K562 (cell line): ENCODE measurements around the gene KIAA1614. TPM values are rescaled to one million over a fixed set of nuclear protein-coding genes. Genes with fewer than 3 reads are reported as not detected.
A peak's percentile ranks its signal among the peaks of the same experiment; 100 is the strongest.

Experiments used
- ATAC-seq: fragments of 200-7000 bp; cut with Tn5 transposase; 3 replicates; pipeline ENCODE4 v1.9.1; 2020; ENCODE audit warnings: moderate library complexity
- BruUV-seq: library from RNA; stranded (reverse); fragments of 400-500 nt; replicated peaks from 2 replicates; lab custom pipeline; 2021; lab: Mats Ljungman, UMichigan
- CTCF ChIA-PET: fragments of 300-600 bp; formaldehyde crosslinking; extraction: SDS; loops from one replicate; lab custom pipeline; 2021; ENCODE audit warnings: low intra/inter-chr PET ratio; lab: Yijun Ruan, JAX
- POLR2A ChIA-PET: fragments of 300-600, 350-650 bp; sonication (Branson Sonifier 250); formaldehyde crosslinking; extraction: SDS; loops from one replicate; lab custom pipeline; 2021; ENCODE audit warnings: antibody characterized with exemption, inconsistent platforms; lab: Yijun Ruan, JAX
- DNase-seq, 4 experiments: peaks; one replicate each; pipeline versions ENCODE4 v3.0.0 to v3.0.0-alpha.2; 2011 to 2018; ENCODE audit warnings: low spot score in 3 of 4, mixed read lengths in 3 of 4; ENCODE audit errors: extremely low read depth in 1 of 4
- FAIRE-seq: peaks from 2 replicates; lab custom pipeline; 2011; peaks lifted over from hg19 to GRCh38; lab: Jason Lieb, UNC
- H2AFZ ChIP-seq: 2 replicates; pipeline ENCODE4 v1.6.0; 2011; ENCODE audit warnings: low read depth, low read length, control low read depth, inconsistent platforms
- H3K27ac ChIP-seq: fragments of 200-600 bp; 3 replicates; pipeline ENCODE4 v1.8.0; 2011; ENCODE audit warnings: low read depth, mild to moderate bottlenecking, control low read depth, inconsistent platforms, low read length, moderate library complexity, mixed read lengths; ENCODE audit errors: extremely low read depth
- H3K27me3 ChIP-seq, 2 experiments: fragments of 300-600 bp in 1 of 2; 2 replicates in 1 of 2; 3 replicates in 1 of 2; pipeline versions ENCODE4 v1.6.0 to v1.8.0; 2011; ENCODE audit warnings: inconsistent platforms in 2 of 2, low read length in 2 of 2, mild to moderate bottlenecking in 1 of 2, mixed read lengths in 1 of 2, moderate library complexity in 1 of 2; ENCODE audit not compliant: control insufficient read depth in 2 of 2, insufficient read depth in 2 of 2
- H3K36me3 ChIP-seq: fragments of 300-600 bp; 3 replicates; pipeline ENCODE4 v1.8.0; 2011; ENCODE audit warnings: mild to moderate bottlenecking, low read length, inconsistent platforms; ENCODE audit not compliant: control insufficient read depth, insufficient read depth
- H3K4me1 ChIP-seq, 2 experiments: fragments of 200-600 bp in 1 of 2; replicated peaks in 1 of 2; 2 replicates in 1 of 2; 3 replicates in 1 of 2; pipeline versions ENCODE4 v1.5.1 to v1.8.0; 2011; ENCODE audit warnings: inconsistent platforms in 2 of 2, low read length in 2 of 2, mild to moderate bottlenecking in 1 of 2, mixed read lengths in 1 of 2, moderate library complexity in 1 of 2; ENCODE audit not compliant: control insufficient read depth in 2 of 2, insufficient read depth in 2 of 2
- H3K4me2 ChIP-seq: 2 replicates; pipeline ENCODE4 v1.6.1; 2011; ENCODE audit warnings: low read length, control low read depth, inconsistent platforms, mixed read lengths; ENCODE audit not compliant: insufficient read depth
- H3K4me3 ChIP-seq: fragments of 200-600 bp; sonication (generic), shearing (Covaris generic); 2 replicates; pipeline ENCODE4 v1.5.1; 2016; ENCODE audit warnings: control low read depth, inconsistent platforms
- H3K79me2 ChIP-seq: fragments of 200-600 bp; 3 replicates; pipeline ENCODE4 v1.8.0; 2011; ENCODE audit warnings: low read length, inconsistent platforms; ENCODE audit not compliant: control insufficient read depth, insufficient read depth
- H3K9ac ChIP-seq, 2 experiments: 2 replicates each; pipeline versions ENCODE4 v1.6.0 to v1.6.1; 2011; ENCODE audit warnings: low read depth in 2 of 2, low read length in 2 of 2, control low read depth in 1 of 2, inconsistent platforms in 1 of 2, mild to moderate bottlenecking in 1 of 2, mixed read lengths in 1 of 2; ENCODE audit not compliant: insufficient read depth in 1 of 2
- H3K9me1 ChIP-seq: one replicate; pipeline ENCODE4 v1.6.0; 2011; ENCODE audit warnings: inconsistent platforms, mild to moderate bottlenecking, low read length, moderate library complexity; ENCODE audit not compliant: control insufficient read depth, insufficient read depth
- H3K9me3 ChIP-seq: replicated peaks from 2 replicates; pipeline ENCODE4 v1.5.1; 2011; ENCODE audit warnings: low read depth, low read length, inconsistent platforms; ENCODE audit not compliant: control insufficient read depth, insufficient read depth
- H4K20me1 ChIP-seq: replicated peaks from 2 replicates; pipeline ENCODE4 v1.6.1; 2011; ENCODE audit warnings: low read length, inconsistent platforms, mixed read lengths; ENCODE audit not compliant: control insufficient read depth, insufficient read depth
- ETV1 ChIP-seq: fragments of 450-650 bp; conservative IDR thresholded peaks from 2 replicates; pipeline ENCODE4 v1.6.1; 2016; ENCODE audit warnings: missing genetic modification characterization, control low read depth, low read depth, missing compliant biosample characterization
- FOXJ3 ChIP-seq: sonication (generic); formaldehyde crosslinking; IDR thresholded peaks from 2 replicates; pipeline ENCODE4 v1.4.0; 2020; ENCODE audit warnings: mild to moderate bottlenecking, missing genetic modification reagents
- HNRNPL ChIP-seq: fragments of 200-400 bp; formaldehyde crosslinking; IDR thresholded peaks from 2 replicates; pipeline ENCODE4 v1.6.1; 2017; ENCODE audit warnings: low read depth, mild to moderate bottlenecking, low read length
- KLF10 ChIP-seq: fragments of 250-450 bp; sonication (Bioruptor Pico); IDR thresholded peaks from 2 replicates; pipeline ENCODE4 v1.6.1; 2021; ENCODE audit warnings: matching md5 sums
- NFXL1 ChIP-seq: fragments of 450-650 bp; formaldehyde crosslinking; IDR thresholded peaks from 2 replicates; pipeline ENCODE4 v1.4.0; 2021; ENCODE audit warnings: mild to moderate bottlenecking
- PML ChIP-seq: IDR thresholded peaks from 2 replicates; pipeline ENCODE4 v1.6.1; 2012; ENCODE audit warnings: low read length, inconsistent platforms
- POLR2A ChIP-seq: fragments of 450-650 bp; conservative IDR thresholded peaks from 2 replicates; pipeline ENCODE4 v1.6.1; 2016
- SETDB1 ChIP-seq: IDR thresholded peaks from one replicate; pipeline ENCODE4 v1.6.1; 2012; ENCODE audit warnings: low read length, control low read depth, inconsistent platforms
- SRSF1 ChIP-seq: fragments of 200-400 bp; formaldehyde crosslinking; IDR thresholded peaks from 2 replicates; pipeline ENCODE4 v1.6.1; 2017; ENCODE audit warnings: mild to moderate bottlenecking, low read depth, low read length, moderate library complexity
- XRCC3 ChIP-seq: fragments of 450-650 bp; IDR thresholded peaks from 2 replicates; pipeline ENCODE4 v1.6.1; 2017; ENCODE audit warnings: mild to moderate bottlenecking, moderate library complexity
- ZNF778 ChIP-seq: fragments of 450-650 bp; formaldehyde crosslinking; IDR thresholded peaks from 2 replicates; pipeline ENCODE4 v1.4.0; 2020; ENCODE audit warnings: mild to moderate bottlenecking, moderate library complexity
- WGBS: fragments of 100-300 bp; shearing (Covaris generic); methylation state at CpG from one replicate; pipeline ENCODE4 v1.1.6; 2016; ENCODE audit warnings: low coverage, mixed read lengths; ENCODE audit not compliant: insufficient coverage; ENCODE audit errors: missing lambda C conversion rate; 5-methylcytosine and 5-hydroxymethylcytosine counted together
- in situ Hi-C: fragments of 300-500 bp; cut with MboI; formaldehyde crosslinking; loops from 4 replicates; pipeline ENCODE4 v1.15.0; 2018; ENCODE audit warnings: inconsistent platforms, mixed read lengths
- intact Hi-C: fragments of 100-400 bp; cut with micrococcal nuclease; formaldehyde crosslinking; loops from 2 replicates; pipeline ENCODE4 v1.14.2; 2022
- polyA plus RNA-seq, 8 experiments: library from polyadenylated mRNA; depleted of rRNA in 4 of 8; stranded (reverse) in 5 of 8; unstranded in 3 of 8; fragments of >200 nt; fragmentation: Nextera tagmentation in 2 of 8; fragmentation: Illumina TruSeq in 1 of 8; extraction: Ambion mirVana in 2 of 8; extraction: Trizol in 1 of 8; gene quantifications; 2 replicates each; pipeline versions ENCODE4 v1.2.1 to v1.2.3, GENCODE V29; 2011 to 2014; ENCODE audit warnings: inconsistent platforms in 1 of 8, missing spikeins in 1 of 8
- total RNA-seq, 7 experiments: library from RNA; depleted of rRNA in 6 of 7; stranded (reverse); fragments of >200 nt in 6 of 7; fragmentation: Illumina TruSeq in 2 of 7; extraction: Trizol in 2 of 7; gene quantifications; 2 replicates each; pipeline versions ENCODE4 v1.2.1 to v1.2.3, GENCODE V29; 2011 to 2021; ENCODE audit warnings: low replicate concordance in 1 of 7

KIAA1614 gene
- total and polyA plus RNA-seq, 9 of the 15 experiments (the other 6 are each of a cell fraction or from before 2014, with no cell fraction given), result 0.01 to 1.1 (median 0.15) TPM; not detected in 1

DNA sequence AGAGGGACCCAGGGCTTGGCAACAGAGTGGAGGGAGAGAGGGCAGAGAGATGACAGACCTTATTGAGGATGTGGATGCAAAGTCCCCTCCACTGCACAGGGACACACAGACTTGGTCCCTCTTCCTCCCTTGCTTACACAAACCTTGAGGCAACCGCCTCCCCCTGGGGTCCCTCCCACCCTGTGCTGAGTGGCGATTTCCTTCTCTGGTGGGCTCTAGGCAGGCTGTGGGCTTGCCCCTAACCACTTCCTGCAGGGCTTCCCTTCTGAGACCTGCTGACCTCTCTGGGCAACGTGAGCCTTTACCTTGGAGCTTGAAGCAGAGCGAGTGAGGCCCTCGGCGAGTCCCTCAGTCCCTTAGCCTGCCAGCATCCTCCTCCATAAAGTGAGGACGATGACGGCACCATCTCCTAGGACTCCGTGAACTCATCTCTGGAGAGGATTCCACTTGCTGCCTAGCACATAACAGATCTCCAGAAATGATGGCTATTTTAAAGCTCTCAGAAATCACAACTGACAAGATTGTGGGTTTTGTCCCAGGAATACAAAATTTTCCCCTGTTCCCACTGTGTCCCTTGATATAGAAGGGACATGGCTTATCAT, 25.0 kb downstream of the KIAA1614 start:
- no peak for TF ChIP-seq SRSF1
- POLR2A ChIA-PET, result interaction anchor here (1.0 kb wide), 1 partner anchor 10 kb away, joined by 3 read pairs; no protein-coding TSS in a partner anchor
- peak; percentile 11; the same call in 2 of the 3 replicates for ATAC-seq
- H4K20me1 ChIP-seq, result no peaks in the 10 kb centered on the region
- CTCF ChIA-PET, result no interaction called here
- DNase-seq, result no peak
- H3K9me1 ChIP-seq, result peaks cover 4% of the 10 kb centered on the region
- H3K36me3 ChIP-seq, result no peaks in the 10 kb centered on the region
- in situ Hi-C loops (no loop called here), intact Hi-C loops (no loop called here)
- H3K4me2 ChIP-seq, result no peak overlapping the region
- H3K4me1 ChIP-seq, result peaks cover 13 to 46% of the 10 kb centered on the region in 2 experiments; a peak in 4 of 5 replicates
- WGBS, result 18% methylated on average over 9 of the region's 9 CpGs
- FAIRE-seq, result peak; percentile 15
- BruUV-seq, result no TSS peak
- H2AFZ ChIP-seq, result no peak overlapping the region
- H3K9me3 ChIP-seq, result no peaks in the 10 kb centered on the region
- H3K9ac ChIP-seq, result no peak overlapping the region; a peak in 1 of 4 replicates
- no peaks in the 10 kb centered on the region for H3K79me2 ChIP-seq
- no peak overlapping the region for H3K27ac ChIP-seq
- peaks cover 3 to 4% of the 10 kb centered on the region in 2 experiments; a peak in 1 of 5 replicates for H3K27me3 ChIP-seq
- no peak overlapping the region for H3K4me3 ChIP-seq

DNA sequence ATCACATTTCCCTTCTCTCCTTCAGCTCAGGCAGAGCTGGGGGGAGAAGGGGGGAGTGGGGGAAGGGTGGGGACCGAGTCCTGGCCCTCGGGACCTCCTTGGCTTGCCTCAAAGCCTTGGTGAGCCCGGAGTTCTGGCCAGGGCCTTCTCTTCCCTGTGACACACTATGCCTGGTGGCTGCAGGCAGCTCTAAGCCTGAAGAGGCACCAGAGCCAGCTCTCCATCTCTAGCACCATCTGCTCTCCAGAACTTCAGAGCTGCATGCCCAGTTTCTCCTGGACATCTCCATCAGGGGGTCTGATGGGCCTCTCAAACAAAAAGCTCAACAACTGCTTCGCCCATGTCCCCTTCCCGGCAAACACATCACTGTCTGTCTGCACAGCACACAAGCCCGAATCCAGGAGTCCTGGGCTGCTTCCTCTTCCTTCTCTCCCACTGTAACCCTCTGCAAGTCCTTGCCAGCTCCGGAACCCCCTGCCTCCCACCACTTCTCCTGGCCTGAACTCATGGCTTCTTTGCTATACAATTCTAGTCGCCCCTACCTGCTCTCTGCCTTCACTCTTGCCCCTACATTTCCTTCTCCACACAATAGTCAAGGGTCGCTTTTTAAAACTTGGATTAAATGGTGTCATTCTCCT, 26.5 kb downstream of the KIAA1614 start:
- intact Hi-C loops (no loop called here), in situ Hi-C loops (no loop called here)
- Histone ChIP-seq H2AFZ (no peak overlapping the region), H3K4me1 (peaks cover 3 to 35% of the 10 kb centered on the region in 2 experiments; a peak in 3 of 5 replicates), H3K27ac (no peak overlapping the region), H3K9me1 (no peaks in the 10 kb centered on the region), H3K9ac (no peak overlapping the region; a peak in 1 of 4 replicates), H3K4me3 (no peak overlapping the region), H3K4me2 (no peak overlapping the region), H3K27me3 (peaks cover 3 to 4% of the 10 kb centered on the region in 2 experiments; a peak in 1 of 5 replicates), H4K20me1 (no peaks in the 10 kb centered on the region), H3K9me3 (no peaks in the 10 kb centered on the region), H3K36me3 (no peaks in the 10 kb centered on the region), H3K79me2 (no peaks in the 10 kb centered on the region)
- WGBS, result 8% methylated on average over 7 of the region's 9 CpGs
- no TSS peak for BruUV-seq
- no peak for FAIRE-seq
- no peak for DNase-seq
- TF ChIP-seq POLR2A (no peak), SETDB1 (no peak), KLF10 (no peak), PML (no peak), HNRNPL (no peak), XRCC3 (no peak), FOXJ3 (CRISPR knock-in tag) (no peak), ZNF778 (no peak), NFXL1 (CRISPR knock-in tag) (no peak), ETV1 (tag) (no peak)
- POLR2A ChIA-PET, result interaction anchor here (0.7 to 1.1 kb wide), 3 partner anchors 14 to 61 kb away, joined by 3 to 4 read pairs (median 3); no protein-coding TSS in a partner anchor
- CTCF ChIA-PET, result no interaction called here
- ATAC-seq, result no peak
